Measurements from ENCODE around the gene SLC7A10. TPM values are rescaled to one million over a fixed set of nuclear protein-coding genes. Genes with fewer than 3 reads are reported as not detected.

SLC7A10 gene
- total RNA-seq, 1 experiment from 2014 or later: not detected

DNA sequence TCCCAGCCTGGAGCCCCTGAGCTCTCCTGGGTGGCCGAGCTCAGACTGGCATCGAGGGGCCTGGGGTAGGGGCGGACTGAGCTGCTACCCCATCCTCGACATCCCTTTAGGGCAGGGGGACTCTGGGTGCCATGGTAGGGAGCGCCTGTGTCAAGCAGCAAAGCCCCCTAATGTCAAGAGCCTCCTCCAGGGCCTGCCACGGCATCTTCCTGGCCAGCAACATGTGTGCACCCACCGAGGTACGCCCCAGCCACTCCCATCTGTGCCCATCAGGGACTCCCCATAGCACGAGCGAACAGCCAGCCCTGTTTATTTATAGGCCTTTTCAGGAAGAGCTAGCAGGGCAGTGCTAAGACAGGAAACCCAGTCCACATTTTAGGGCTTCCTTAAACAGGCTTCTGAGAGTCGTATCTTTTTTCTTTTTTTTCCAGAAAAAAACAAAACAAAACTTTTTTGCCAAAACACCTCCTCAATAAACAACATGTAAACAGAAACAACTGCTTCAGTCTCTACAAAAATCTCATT lies 17.2 kb downstream of the SLC7A10 start:
- no peak for DNase-seq (ENCODE audit: low read depth)
- in situ Hi-C loops (cut with HindIII; ENCODE audit: low pct_unique_long_range_greater_than_20kb, low sequenced_read_pairs): no loop called here

DNA sequence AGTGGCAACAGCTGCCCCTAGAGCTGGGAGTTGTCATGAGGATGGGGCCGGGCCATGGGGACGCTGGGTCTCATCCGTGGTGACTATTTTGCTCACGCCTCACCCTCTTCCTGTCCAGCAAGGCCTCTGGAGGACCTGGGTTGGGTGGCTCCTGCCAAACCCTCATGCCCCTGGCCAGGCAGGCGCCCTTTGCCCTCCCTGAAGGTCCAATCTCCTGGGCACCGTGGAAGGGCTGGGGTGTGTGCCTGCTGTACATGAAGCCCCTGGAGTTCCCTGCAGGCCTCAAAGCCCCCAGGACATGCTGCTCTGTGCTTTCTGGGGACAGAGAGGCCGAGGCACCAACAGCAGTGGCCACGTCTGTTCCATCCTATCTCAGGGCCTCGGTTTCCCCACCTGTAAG lies 17.7 kb downstream of the SLC7A10 start:
- no peak for DNase-seq (ENCODE audit: low read depth)
- in situ Hi-C loops (cut with HindIII; ENCODE audit: low pct_unique_long_range_greater_than_20kb, low sequenced_read_pairs): no loop called here

DNA sequence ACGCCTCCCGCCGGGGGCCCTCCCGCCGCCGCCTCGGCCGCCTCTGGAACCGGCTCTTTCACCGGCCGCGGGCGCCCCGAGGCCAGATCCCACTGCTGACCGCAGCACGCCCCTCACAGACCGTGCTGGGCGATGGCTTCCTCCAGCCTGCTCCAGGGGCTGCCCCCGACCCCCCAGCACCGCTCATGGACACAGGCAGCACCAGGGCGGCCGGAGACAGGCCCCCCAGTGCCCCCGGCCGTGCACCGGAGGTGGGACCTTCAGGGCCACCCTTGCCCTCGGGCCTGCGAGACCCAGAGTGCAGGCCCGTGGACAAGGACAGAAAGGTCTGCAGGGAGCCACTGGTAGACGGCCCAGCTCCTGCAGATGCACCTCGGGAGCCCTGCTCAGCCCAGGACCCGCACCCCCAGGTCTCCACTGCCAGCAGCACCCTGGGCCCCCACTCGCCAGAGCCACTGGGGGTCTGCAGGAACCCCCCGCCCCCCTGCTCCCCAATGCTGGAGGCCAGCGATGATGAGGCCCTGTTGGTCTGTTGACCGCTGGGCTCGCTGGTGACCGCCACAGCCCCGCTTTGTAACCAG lies 18.5 kb downstream of the SLC7A10 start:
- in situ Hi-C loops (cut with HindIII; ENCODE audit: low pct_unique_long_range_greater_than_20kb, low sequenced_read_pairs): no loop called here
- no peak for DNase-seq (ENCODE audit: low read depth)

DNA sequence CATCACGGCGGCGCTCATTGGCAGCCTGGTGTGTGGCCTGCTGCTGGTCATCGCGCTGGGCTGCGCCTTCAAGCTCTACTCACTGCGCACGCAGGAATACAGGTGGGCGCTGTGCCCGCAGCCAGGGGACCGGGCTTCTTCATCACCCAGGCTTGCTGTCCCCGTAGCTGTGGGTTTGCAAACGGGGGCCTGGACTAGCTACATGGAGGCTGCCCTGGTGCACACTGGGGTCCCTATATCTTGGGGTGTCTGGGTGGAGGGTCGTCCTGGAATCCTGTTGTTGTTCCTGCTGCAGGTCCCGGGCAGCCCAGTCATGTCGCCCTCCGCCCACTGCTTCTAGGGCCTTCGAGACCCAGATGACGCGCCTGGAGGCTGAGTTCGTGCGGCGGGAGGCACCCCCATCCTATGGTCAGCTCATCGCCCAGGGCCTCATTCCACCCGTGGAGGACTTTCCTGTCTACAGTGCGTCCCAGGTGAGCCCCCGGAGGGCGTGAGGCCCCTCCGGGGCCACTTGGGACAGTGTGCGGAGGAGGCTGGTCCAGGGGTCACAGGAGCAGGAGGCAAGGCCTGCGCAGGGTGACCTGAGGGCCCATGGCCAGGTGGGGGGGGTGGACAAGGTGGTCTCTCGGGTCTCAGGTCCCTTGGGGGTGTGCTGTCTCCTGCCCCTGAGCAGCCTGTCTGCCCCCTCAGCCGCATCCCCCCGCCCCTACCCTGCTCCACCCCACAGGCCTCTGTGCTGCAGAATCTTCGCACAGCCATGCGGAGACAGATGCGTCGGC lies 19.2 kb downstream of the SLC7A10 start:
- DNase-seq (ENCODE audit: low read depth): no peak
- in situ Hi-C loops (cut with HindIII; ENCODE audit: low pct_unique_long_range_greater_than_20kb, low sequenced_read_pairs): no loop called here

DNA sequence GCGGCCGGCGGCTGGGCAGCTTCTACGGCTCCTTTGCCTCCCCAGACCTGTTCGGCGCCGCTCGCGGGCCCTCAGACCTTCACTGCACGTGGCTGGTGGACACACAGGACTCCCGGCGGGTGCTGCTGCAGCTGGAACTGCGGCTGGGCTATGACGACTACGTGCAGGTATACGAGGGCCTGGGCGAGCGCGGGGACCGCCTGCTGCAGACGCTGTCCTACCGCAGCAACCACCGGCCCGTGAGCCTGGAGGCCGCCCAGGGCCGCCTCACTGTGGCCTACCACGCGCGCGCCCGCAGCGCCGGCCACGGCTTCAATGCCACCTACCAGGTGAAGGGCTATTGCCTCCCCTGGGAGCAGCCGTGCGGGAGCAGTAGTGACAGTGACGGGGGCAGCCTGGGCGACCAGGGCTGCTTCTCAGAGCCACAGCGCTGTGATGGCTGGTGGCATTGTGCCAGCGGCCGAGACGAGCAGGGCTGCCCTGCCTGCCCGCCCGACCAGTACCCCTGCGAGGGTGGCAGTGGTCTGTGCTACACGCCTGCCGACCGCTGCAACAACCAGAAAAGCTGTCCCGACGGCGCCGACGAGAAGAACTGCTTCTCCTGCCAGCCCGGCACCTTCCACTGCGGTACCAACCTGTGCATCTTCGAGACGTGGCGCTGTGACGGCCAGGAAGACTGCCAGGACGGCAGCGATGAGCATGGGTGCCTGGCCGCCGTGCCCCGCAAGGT lies 20.0 kb downstream of the SLC7A10 start:
- in situ Hi-C loops (cut with HindIII; ENCODE audit: low pct_unique_long_range_greater_than_20kb, low sequenced_read_pairs): no loop called here
- no peak for DNase-seq (ENCODE audit: low read depth)

DNA sequence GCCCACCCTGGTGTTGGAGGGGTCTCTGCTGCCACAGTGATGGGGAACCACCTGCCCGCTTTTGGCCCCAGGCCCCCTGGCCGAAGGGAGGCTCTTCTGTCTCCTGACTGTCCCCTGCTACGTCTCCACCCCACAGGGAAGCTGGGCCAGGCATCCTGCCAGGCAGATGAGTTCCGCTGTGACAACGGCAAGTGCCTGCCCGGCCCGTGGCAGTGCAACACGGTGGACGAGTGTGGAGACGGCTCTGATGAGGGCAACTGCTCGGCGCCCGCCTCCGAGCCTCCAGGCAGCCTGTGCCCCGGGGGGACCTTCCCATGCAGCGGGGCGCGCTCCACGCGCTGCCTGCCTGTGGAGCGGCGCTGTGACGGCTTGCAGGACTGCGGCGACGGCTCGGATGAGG lies 20.5 kb downstream of the SLC7A10 start:
- DNase-seq (ENCODE audit: low read depth): no peak
- in situ Hi-C loops (cut with HindIII; ENCODE audit: low pct_unique_long_range_greater_than_20kb, low sequenced_read_pairs): no loop called here

DNA sequence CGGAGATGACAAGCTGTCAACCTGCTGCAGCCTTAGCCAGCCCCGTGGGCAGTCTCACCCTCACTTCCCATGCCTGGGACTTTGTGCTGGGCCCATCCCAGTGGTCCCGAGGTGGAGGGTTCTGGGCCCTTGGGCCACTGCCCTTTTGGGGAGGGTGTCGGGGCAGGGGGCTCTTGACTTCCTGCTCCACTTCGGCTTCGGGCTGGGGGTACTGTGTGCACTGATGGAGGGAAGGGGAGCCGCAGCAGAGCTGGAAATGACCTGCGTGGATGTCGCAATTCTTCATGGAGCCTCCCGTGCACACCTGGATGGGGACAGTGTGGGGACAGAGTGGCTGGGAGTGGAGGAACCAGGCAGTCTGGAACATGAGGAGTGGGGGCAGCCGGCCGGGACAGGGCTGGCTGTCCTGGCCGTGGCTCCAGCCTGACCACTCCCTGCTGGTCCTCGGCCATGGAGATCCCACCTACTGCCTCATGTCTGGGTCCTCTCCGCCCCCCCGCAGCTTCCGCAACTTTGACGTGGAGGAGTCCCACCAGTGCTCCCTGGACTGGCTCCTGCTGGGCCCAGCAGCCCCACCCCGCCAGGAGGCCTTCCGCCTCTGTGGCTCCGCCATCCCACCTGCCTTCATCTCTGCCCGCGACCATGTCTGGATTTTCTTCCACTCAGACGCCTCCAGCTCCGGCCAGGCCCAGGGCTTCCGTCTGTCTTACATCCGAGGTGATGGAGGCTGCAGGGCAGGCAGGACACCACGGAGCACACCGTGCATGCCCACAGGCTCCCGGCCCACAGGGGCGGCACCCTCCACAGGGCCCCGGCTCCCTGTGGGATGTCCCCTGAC lies 21.3 kb downstream of the SLC7A10 start:
- in situ Hi-C loops (cut with HindIII; ENCODE audit: low pct_unique_long_range_greater_than_20kb, low sequenced_read_pairs): no loop called here

DNA sequence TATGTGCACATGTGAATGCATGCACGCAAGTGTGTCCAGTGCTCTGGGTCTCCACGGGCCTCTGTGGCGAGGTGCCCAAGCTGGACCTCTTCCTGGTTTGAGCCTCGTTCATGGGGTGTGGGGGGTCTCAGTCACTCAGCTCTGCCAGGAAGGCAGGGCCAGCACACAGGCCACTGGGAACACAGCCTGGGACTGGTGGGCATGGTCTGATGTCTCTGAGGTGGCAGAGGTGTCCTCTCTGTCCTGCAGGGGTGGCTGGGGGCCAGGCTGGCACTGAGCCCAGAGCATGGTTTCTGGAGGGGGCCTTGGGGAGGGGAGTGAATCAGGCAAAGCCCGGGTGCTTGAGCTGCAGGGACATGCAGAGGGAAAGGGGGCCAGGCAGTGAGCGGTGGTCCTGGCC lies 22.1 kb downstream of the SLC7A10 start:
- in situ Hi-C loops (cut with HindIII; ENCODE audit: low pct_unique_long_range_greater_than_20kb, low sequenced_read_pairs): no loop called here
- no peak for DNase-seq (ENCODE audit: low read depth)

More for the DNA sequence above, 21.3 kb downstream of the SLC7A10 start:
- DNase-seq (ENCODE audit: low read depth): no peak

DNA sequence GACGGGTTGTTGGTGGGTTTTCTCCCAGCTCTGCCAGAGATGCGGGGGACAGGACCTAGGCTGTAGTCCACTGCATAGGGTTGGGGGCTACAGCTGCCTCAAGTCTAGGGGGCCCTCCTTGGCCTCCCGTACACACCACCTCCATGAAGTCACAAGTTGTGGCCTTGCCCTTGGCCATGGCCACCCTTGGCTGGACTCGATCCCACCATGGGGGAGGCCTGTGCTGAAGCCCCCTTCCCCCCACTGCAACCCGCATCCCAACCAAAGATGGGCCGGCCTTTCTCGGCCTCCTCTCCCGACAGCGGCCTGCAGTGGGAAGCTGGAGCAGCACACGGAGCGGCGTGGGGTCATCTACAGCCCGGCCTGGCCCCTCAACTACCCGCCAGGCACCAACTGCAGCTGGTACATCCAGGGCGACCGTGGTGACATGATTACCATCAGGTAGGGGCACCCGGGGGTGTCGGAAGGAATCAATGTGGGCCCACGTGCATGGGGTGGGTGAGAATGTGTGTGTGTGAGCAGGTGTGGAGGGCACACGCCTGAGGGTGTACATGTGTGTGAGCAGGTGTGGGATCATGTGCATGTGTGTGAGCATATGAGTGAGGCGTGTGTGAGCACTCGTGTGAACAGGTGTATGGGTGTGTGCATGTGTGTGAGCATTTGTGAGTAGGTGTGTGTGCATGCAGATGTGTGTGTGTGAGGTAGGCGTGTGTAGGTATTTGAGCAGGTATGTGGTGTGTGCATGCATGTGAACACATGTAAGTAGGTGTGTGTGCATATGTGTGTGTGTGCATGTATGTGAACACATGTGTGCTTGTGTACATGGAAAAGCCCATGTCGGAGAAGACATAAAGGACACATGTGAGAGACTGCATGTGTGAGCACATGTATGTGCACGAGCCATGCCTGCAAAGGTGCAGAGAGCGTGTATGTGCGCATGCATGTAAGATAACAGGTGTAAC lies 22.8 kb downstream of the SLC7A10 start:
- no peak for DNase-seq (ENCODE audit: low read depth)
- in situ Hi-C loops (cut with HindIII; ENCODE audit: low pct_unique_long_range_greater_than_20kb, low sequenced_read_pairs): no loop called here

DNA sequence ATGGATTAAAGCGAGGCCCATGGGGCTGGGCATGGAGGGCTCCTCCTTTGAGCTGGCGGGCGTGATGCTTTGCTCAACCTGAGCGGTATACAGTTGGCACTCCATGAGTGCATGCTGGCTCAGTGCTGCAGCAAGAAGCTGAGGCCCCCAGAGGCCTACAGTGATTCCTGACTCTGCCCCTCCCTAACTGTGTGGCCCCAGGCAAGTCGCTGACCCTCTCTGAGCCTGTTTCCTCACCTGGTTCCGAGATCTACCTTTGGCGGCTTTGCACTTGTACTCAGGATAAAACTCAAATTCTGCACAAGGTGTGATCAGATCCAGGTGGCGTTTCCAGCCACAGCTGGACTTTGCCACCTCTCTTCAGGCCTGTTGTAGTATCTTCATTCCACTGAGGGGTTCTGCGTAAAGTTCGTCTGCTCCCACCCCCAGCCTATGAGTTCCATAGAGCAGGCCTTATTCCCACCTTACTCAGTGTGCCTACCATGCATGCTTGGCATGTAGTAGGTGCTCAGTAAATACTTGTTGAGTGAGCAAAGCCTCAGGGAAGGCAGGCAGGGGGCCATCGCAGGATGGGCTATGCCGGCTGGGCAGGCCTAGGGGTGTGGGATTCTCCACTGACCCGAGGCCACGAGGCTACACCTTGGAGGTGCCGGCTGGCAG lies 23.6 kb downstream of the SLC7A10 start:
- in situ Hi-C loops (cut with HindIII; ENCODE audit: low pct_unique_long_range_greater_than_20kb, low sequenced_read_pairs): no loop called here
- DNase-seq (ENCODE audit: low read depth): no peak

DNA sequence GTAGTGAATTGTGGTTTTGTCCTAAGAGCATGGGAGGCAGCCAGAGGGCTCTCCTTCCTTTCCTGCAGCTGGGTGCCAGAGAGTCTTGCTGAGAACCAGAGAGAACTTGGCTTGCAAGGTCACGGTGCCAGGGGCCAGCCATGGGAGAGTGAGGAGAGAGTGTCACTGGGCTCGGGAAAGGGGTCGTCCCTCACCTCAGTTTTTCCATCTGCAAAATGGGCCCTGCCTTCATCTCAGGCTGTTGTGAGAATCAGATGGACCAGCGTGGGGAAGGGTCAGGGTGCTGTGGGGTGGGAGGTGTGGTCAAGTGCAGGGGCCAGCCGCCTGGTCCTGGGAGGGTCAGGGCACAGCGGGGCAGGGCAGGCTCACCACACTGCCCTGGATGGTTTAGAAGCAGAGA lies 24.2 kb downstream of the SLC7A10 start:
- DNase-seq (ENCODE audit: low read depth): no peak
- in situ Hi-C loops (cut with HindIII; ENCODE audit: low pct_unique_long_range_greater_than_20kb, low sequenced_read_pairs): no loop called here

DNA sequence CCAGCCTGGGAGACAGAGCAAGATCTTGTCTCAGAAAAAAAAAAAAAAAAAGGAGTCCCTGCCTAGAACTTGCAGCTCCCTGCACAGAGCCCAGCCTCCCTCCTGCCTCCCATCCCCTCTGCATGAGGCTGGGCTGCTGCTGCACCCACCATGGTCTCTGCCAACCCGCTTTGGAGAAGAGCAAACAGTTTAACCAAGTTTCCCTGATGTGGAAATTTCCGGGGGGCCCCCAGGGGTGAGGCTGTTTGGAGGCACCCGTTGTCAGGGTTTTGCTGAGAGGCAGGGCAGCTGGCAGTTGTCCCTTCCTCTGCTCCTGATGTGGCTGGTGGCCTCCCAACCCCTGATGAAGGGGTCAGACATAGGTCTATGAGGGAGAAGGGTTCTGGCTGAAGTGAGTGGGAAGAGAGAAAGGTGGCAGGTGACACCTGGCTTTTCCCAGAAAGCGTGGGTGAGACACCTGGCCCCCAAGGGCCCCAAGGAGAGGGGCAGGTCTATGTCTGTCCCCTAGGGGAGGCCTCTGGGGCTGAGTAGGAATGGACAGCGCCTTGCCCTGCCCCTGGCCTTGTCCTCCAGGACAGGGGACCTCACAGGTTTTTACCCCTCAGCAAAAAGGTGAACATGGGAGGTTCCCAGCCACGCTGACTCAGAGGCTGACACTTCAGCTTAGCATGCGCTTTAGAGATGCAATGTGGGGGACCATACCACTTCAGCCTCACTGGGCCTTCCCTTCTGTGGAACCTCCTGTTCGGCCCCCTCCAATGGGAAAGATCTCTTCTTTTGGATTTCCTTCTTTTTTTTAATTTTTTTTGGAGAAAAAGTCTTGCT lies 26.0 kb downstream of the SLC7A10 start:
- no peak for DNase-seq (ENCODE audit: low read depth)
- in situ Hi-C loops (cut with HindIII; ENCODE audit: low pct_unique_long_range_greater_than_20kb, low sequenced_read_pairs): no loop called here

DNA sequence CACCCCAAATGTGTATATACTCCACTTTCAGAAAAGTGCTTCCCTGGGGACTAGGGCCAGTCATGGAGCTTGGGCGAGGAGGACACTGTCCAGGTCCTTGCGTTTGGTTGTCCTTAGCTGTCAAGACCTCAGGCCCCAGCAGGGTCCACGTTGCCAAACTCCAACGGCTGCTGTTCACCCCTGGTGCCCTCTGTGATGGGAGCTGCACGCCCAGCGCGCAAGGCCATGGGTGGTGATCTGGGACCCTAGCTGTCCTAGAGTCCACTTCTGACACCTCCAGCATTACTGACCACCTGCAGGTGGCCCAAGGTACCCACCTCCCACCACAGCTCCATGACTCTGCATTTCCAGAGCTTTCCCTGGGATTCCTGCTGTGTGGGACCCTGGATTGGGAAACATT lies 27.5 kb downstream of the SLC7A10 start:
- DNase-seq (ENCODE audit: low read depth): no peak
- in situ Hi-C loops (cut with HindIII; ENCODE audit: low pct_unique_long_range_greater_than_20kb, low sequenced_read_pairs): no loop called here

DNA sequence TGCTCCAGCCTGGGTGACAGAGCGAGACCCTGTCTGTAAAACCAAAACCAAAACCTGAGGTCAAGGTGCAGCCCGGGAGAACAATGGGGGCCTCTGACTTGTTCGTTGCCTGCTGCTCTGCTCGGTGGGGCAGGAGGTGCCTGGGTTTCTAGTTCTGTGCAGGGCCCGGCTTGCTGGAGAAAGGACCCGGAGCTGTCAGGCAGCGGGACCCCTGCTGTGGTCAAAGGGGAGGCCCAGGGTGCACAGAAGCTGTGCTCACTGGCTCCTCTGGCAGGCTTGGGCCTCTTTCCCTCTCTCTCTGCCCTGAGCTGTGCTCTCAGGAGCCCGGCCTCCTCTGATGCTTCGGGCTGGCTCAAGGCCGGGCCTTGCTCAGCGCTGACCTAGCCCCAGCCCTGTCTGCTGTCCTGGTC lies 28.1 kb downstream of the SLC7A10 start:
- no peak for DNase-seq (ENCODE audit: low read depth)
- in situ Hi-C loops (cut with HindIII; ENCODE audit: low pct_unique_long_range_greater_than_20kb, low sequenced_read_pairs): no loop called here

DNA sequence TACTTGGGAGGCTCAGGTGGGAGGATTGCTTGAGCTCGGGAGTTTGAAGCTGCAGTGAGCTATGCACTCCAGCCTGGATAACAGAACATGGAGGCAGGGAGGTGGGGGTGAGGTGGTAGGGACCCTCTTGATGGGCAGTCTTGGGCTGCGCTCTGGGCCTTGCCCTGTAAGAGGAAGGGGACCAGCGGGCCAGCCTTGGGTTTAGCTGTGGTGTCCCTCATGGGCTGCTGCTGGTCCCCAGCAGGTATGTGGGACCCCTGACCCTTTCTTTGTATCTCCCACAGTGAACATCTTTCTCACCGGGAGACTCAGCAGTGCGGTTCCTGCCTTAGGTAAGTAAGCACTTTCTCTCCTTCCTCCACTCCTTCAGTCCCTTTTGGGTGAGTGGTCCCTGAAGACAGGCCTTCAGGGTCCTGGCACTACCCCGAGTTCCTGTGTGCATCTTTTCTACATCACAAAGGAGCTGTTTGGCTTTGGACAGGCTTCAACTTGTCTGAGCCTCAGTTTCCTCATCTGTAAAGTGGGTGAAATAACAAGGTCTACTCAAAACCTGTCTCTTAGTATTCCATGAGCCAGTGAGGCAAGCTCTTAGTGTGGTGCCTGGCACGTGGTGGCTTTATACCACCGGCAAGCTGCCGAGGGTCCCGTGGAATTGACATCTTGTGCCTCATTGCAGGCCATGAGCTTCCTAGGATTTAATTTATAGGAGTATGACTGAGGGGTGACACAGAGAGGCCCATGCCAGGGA lies 29.0 kb downstream of the SLC7A10 start:
- in situ Hi-C loops (cut with HindIII; ENCODE audit: low pct_unique_long_range_greater_than_20kb, low sequenced_read_pairs): no loop called here
- no peak for DNase-seq (ENCODE audit: low read depth)
